Placental pericyte (primary cell): ENCODE data around the gene OR4D11. TPM values are rescaled to one million over a fixed set of nuclear protein-coding genes. Genes with fewer than 3 reads are reported as not detected.

Experiments
- total RNA-seq: library from RNA; depleted of rRNA; stranded (reverse); fragments of >200 nt; gene quantifications from 2 replicates; pipeline ENCODE4 v1.2.3, GENCODE V29; 2012

The OR4D11 gene
- total RNA-seq: not detected in 2 replicates

GRCh38 chr11:59503276-59503675 is at the start of gene OR4D11:
Gene OR4D11 (plus strand): TSS chr11:59503576. CDS start chr11:59503576, 0 bp downstream.

GRCh38 chr11:59456661-59457060 is 46.7 kb upstream of the OR4D11 start, which contains the start of gene OR4D6:
Gene OR4D6 (plus strand): TSS chr11:59456961. CDS start chr11:59456961, 0 bp downstream.

GRCh38 chr11:59473015-59473414 is 30.4 kb upstream of the OR4D11 start, which contains the start of gene OR4D10:
Gene OR4D10 (plus strand): TSS chr11:59473315. CDS start chr11:59477430, 4,115 bp downstream.

GRCh38 chr11:59510941-59511589 is 7.7 kb downstream of the OR4D11 start, which contains the start of gene OR4D9:
Gene OR4D9 (plus strand): TSS chr11:59511539. CDS start chr11:59514913, 3,374 bp downstream.

Other genes with a start within 250 kb of the OR4D11 start
- gene OR5AN1, start 144.7 kb upstream of the OR4D11 start, total RNA-seq: not detected in 2 replicates
- gene OR5A2, start 77.2 kb upstream of the OR4D11 start, total RNA-seq: not detected in 2 replicates
- gene OR5A1, start 67.1 kb upstream of the OR4D11 start, total RNA-seq: not detected in 2 replicates
- not detected in 2 replicates for gene OR4D6, start 46.6 kb upstream of the OR4D11 start, total RNA-seq
- not detected in 2 replicates for gene OR4D10, start 30.3 kb upstream of the OR4D11 start, total RNA-seq
- not detected in 2 replicates for gene OR4D9, start 8.0 kb downstream of the OR4D11 start, total RNA-seq
- 28.2 and 77.7 TPM in 2 replicates for gene OSBP, start 112.2 kb downstream of the OR4D11 start, total RNA-seq
- gene PATL1, start 165.5 kb downstream of the OR4D11 start, total RNA-seq: 19.2 and 33.9 TPM in 2 replicates
- not detected in 2 replicates for gene OR10V1, start 210.3 kb downstream of the OR4D11 start, total RNA-seq